ENCODE data around the gene SMARCAD1. TPM values are rescaled to one million over a fixed set of nuclear protein-coding genes. Genes with fewer than 3 reads are reported as not detected.

Gene SMARCAD1, protein sequence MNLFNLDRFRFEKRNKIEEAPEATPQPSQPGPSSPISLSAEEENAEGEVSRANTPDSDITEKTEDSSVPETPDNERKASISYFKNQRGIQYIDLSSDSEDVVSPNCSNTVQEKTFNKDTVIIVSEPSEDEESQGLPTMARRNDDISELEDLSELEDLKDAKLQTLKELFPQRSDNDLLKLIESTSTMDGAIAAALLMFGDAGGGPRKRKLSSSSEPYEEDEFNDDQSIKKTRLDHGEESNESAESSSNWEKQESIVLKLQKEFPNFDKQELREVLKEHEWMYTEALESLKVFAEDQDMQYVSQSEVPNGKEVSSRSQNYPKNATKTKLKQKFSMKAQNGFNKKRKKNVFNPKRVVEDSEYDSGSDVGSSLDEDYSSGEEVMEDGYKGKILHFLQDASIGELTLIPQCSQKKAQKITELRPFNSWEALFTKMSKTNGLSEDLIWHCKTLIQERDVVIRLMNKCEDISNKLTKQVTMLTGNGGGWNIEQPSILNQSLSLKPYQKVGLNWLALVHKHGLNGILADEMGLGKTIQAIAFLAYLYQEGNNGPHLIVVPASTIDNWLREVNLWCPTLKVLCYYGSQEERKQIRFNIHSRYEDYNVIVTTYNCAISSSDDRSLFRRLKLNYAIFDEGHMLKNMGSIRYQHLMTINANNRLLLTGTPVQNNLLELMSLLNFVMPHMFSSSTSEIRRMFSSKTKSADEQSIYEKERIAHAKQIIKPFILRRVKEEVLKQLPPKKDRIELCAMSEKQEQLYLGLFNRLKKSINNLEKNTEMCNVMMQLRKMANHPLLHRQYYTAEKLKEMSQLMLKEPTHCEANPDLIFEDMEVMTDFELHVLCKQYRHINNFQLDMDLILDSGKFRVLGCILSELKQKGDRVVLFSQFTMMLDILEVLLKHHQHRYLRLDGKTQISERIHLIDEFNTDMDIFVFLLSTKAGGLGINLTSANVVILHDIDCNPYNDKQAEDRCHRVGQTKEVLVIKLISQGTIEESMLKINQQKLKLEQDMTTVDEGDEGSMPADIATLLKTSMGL
- 68.0 TPM for polyA plus RNA-seq (2013, experiment 1 of 4)
- 79.8 TPM for polyA plus RNA-seq (2013, experiment 2 of 4)
- polyA plus RNA-seq (2013, experiment 3 of 4) = 58.6 TPM
- 65.4 TPM for polyA plus RNA-seq (2013, experiment 4 of 4)

DNA sequence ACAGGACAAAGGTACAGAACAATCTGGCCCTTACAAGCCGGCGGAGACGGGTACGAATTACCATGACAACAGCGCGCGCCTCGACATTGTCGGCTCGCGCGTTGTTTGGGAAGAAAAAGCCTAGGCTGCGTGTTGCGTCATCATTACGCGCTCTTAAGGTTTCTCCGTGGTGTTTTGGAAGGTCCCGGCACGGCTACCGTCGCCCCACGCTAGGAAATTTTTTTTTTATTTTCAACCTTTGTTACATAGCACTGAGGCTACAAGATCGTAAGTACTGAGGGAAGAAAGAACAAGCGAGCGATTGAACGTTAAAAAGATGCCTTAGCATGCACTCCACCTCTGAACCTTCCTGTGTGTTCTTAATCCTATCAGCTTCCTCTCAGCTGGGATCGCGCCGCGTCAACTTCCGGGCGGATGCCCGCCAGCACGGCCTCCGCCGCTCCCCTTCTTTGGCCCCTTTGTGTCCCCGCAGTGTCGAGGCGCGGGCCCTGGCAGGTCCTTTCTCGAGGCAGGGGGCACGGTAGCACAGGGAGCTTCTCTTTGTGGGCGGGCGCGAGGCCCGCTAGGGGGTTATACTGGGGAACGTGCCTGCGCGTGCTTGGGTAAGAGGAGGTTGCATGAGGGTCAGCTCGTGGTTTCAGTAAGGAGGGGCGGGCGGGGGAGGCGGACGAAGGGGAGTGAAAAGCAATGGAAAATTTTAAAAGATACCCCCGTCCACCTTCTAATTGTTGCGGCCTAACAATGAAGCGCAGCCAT, at the start of gene SMARCAD1:
TSS of gene SMARCAD1 (plus strand) at position 397 of the 756 bp plus-strand sequence. CDS start 530 bp downstream, outside the sequence.
- 0 to 1% methylated on average over 57 of the region's 57 CpGs for WGBS, 2 experiments
- Histone ChIP-seq H3K27me3 (ENCODE audit: control insufficient read depth, insufficient read depth, low read length, poor library complexity, severe bottlenecking) (no peaks in the 10 kb centered on the region), H3K9me3 (ENCODE audit: control insufficient read depth, low read length) (no peaks in the 10 kb centered on the region), H3K4me1 (ENCODE audit: control insufficient read depth, insufficient read depth, low read length) (peaks cover 4% of the 10 kb centered on the region), H3K36me3 (ENCODE audit: control insufficient read depth, insufficient read depth, low read length) (peaks cover 14% of the 10 kb centered on the region), H3K4me3 (ENCODE audit: insufficient read depth, low read depth, low read length) (peak within 1 kb of the TSS; percentile 92), H3K27ac (ENCODE audit: insufficient read depth, low read depth, low read length, poor library complexity, severe bottlenecking) (peak within 1 kb of the TSS; percentile 96)

DNA sequence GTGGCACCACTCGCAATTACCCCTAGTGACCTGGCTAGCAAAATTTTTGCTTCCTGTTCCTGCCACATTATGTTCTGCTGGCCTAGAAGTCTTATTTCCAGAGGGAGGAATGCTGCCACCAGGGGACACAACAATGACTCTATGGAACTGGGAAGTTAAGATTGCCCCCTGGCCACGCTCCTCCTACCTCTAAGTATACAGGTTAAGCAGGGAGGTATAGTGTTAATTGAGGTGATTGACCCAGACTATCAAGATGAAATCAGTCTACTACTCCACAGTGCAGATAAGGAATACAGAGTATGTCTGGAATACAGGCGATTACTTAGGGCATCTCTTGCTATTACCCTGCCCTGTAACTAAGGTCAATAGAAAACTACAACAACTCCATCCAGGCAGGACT, 48.8 kb upstream of the SMARCAD1 start:
- 91% methylated on average over 3 of the region's 3 CpGs for WGBS, 2 experiments
- Histone ChIP-seq H3K36me3 (ENCODE audit: control insufficient read depth, insufficient read depth, low read length) (no peaks in the 10 kb centered on the region), H3K4me3 (ENCODE audit: insufficient read depth, low read depth, low read length) (no peak overlapping the region)

DNA sequence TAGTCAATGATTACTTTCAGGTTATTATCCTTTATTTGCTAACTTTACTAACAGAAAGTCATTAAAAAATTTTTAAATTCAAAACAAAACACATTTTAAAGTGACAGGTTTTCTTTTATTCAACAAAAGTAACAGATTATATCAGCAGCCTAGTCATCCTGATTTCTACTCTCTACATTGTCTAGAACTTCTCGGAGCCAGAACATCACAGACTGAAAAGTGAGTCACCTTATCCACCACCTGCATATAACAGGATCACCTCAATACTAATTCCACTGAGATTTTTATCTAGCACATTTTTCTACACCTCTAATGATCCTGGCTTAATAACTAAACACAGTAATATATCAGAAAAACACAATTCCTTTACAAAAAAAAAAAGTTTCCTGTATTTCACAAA, 47.9 kb upstream of the SMARCAD1 start:
- H3K27ac ChIP-seq (ENCODE audit: insufficient read depth, low read depth, low read length, poor library complexity, severe bottlenecking) = no peak overlapping the region
- no peaks in the 10 kb centered on the region for H3K36me3 ChIP-seq (ENCODE audit: control insufficient read depth, insufficient read depth, low read length)
- H3K4me3 ChIP-seq (ENCODE audit: insufficient read depth, low read depth, low read length) = no peak overlapping the region
- no peaks in the 10 kb centered on the region for H3K4me1 ChIP-seq (ENCODE audit: control insufficient read depth, insufficient read depth, low read length)
- H3K9me3 ChIP-seq (ENCODE audit: control insufficient read depth, low read length) = no peaks in the 10 kb centered on the region
- H3K27me3 ChIP-seq (ENCODE audit: control insufficient read depth, insufficient read depth, low read length, poor library complexity, severe bottlenecking) = no peaks in the 10 kb centered on the region
- 87 to 90% methylated on average over 1 of the region's 1 CpG for WGBS, 2 experiments

More for the DNA sequence above, 48.8 kb upstream of the SMARCAD1 start:
- Histone ChIP-seq H3K27me3 (ENCODE audit: control insufficient read depth, insufficient read depth, low read length, poor library complexity, severe bottlenecking) (no peaks in the 10 kb centered on the region), H3K4me1 (ENCODE audit: control insufficient read depth, insufficient read depth, low read length) (no peaks in the 10 kb centered on the region), H3K27ac (ENCODE audit: insufficient read depth, low read depth, low read length, poor library complexity, severe bottlenecking) (no peak overlapping the region), H3K9me3 (ENCODE audit: control insufficient read depth, low read length) (no peaks in the 10 kb centered on the region)

DNA sequence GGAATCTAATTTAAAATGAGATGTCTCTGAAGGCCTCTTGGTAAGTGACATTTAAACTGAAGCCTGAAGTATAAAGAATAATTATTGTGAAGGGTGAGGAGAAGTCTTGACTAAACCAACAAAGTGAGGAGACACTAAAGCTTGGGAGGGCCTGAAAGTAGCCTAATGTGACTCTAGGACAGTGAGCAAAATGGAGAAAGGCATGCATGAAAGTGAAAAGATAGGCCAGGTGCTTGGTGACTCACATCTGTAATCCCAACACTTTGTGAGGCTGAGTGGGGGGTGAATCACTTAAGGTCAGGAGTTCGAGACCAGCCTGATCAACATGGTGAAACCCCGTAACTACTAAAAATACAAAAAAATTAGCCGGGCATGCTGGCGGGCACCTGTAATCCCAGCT, 46.9 kb upstream of the SMARCAD1 start:
- no peaks in the 10 kb centered on the region for H3K27me3 ChIP-seq (ENCODE audit: control insufficient read depth, insufficient read depth, low read length, poor library complexity, severe bottlenecking)
- H3K27ac ChIP-seq (ENCODE audit: insufficient read depth, low read depth, low read length, poor library complexity, severe bottlenecking) = no peak overlapping the region
- H3K4me1 ChIP-seq (ENCODE audit: control insufficient read depth, insufficient read depth, low read length) = peaks cover 4% of the 10 kb centered on the region
- no peaks in the 10 kb centered on the region for H3K36me3 ChIP-seq (ENCODE audit: control insufficient read depth, insufficient read depth, low read length)
- H3K9me3 ChIP-seq (ENCODE audit: control insufficient read depth, low read length) = no peaks in the 10 kb centered on the region
- H3K4me3 ChIP-seq (ENCODE audit: insufficient read depth, low read depth, low read length) = no peak overlapping the region
- 86 to 98% methylated on average over 4 of the region's 4 CpGs for WGBS, 2 experiments

DNA sequence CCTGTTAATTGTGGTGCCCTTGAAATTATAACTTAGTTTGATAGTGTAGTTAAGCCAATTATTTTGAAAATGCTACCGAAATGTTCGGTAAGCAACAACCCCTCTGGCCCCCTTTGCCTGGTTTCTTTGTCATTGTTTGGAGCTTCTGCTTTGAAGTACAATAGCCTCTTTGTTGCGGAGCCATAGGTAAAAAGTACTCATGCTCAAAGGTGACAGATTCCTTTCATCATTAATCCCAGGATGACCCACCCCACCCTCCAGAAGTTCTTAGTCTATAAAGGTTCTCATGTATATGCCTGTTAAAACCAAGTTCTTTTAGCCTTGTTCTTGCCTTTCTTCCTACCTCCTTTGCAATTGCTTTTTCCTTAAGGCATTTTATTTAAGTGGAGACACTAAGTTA, 42.4 kb upstream of the SMARCAD1 start:
- Histone ChIP-seq H3K4me3 (ENCODE audit: insufficient read depth, low read depth, low read length) (no peak overlapping the region), H3K4me1 (ENCODE audit: control insufficient read depth, insufficient read depth, low read length) (peaks cover 4% of the 10 kb centered on the region), H3K9me3 (ENCODE audit: control insufficient read depth, low read length) (no peaks in the 10 kb centered on the region), H3K27me3 (ENCODE audit: control insufficient read depth, insufficient read depth, low read length, poor library complexity, severe bottlenecking) (no peaks in the 10 kb centered on the region), H3K27ac (ENCODE audit: insufficient read depth, low read depth, low read length, poor library complexity, severe bottlenecking) (no peak overlapping the region), H3K36me3 (ENCODE audit: control insufficient read depth, insufficient read depth, low read length) (no peaks in the 10 kb centered on the region)
- 45 to 59% methylated on average over 3 of the region's 3 CpGs for WGBS, 2 experiments

DNA sequence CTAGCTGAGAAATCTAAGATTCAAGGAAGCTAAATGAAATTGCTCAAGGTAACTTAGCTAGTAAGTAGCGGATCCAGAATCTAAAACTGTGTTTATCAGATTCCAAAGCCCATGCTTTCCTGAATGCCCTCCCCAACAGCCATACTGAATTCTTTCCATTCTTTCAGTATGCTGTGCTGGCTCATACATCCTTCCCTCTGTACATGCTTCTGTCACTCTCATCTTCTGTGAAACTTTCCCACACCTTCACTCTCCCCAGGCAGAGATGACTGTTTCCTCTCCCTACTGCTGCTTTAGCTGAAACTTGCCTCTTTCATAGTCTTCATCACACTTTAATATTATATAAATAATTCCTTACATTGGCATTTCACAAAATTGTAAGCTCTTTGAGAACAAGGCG, 39.3 kb upstream of the SMARCAD1 start:
- Histone ChIP-seq H3K27ac (ENCODE audit: insufficient read depth, low read depth, low read length, poor library complexity, severe bottlenecking) (no peak overlapping the region), H3K4me3 (ENCODE audit: insufficient read depth, low read depth, low read length) (no peak overlapping the region), H3K4me1 (ENCODE audit: control insufficient read depth, insufficient read depth, low read length) (peaks cover 4% of the 10 kb centered on the region), H3K27me3 (ENCODE audit: control insufficient read depth, insufficient read depth, low read length, poor library complexity, severe bottlenecking) (no peaks in the 10 kb centered on the region), H3K36me3 (ENCODE audit: control insufficient read depth, insufficient read depth, low read length) (no peaks in the 10 kb centered on the region), H3K9me3 (ENCODE audit: control insufficient read depth, low read length) (no peaks in the 10 kb centered on the region)
- 86 to 87% methylated on average over 2 of the region's 2 CpGs for WGBS, 2 experiments

DNA sequence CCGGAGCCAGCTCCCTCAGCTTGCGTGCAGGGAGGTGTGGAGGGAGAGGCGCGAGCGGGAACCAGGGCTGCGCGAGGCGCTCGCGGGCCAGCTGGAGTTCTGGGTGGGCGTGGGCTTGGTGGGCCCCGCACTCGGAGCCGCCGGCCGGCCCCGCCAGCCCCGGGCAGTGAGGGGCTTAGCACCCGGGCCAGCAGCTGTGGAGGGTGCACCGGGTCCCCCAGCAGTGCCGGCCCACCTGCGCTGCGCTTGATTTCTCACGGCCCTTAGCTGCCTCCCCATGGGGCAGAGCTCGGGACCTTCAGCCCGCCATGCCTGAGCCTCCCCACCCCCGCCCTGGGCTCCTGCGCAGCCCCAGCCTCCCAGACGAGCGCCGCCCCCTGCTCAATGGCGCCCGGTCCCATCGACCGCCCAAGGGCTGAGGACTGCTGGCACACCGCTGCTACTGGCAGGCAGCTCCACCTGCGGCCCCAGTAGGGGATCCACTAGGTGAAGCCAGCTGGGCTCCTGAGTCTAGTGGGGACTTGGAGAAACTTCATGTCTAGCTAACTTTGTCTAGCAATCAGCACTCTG, 37.8 kb upstream of the SMARCAD1 start:
- Histone ChIP-seq H3K36me3 (ENCODE audit: control insufficient read depth, insufficient read depth, low read length) (no peaks in the 10 kb centered on the region), H3K4me3 (ENCODE audit: insufficient read depth, low read depth, low read length) (no peak overlapping the region), H3K4me1 (ENCODE audit: control insufficient read depth, insufficient read depth, low read length) (peaks cover 4% of the 10 kb centered on the region), H3K9me3 (ENCODE audit: control insufficient read depth, low read length) (no peaks in the 10 kb centered on the region), H3K27me3 (ENCODE audit: control insufficient read depth, insufficient read depth, low read length, poor library complexity, severe bottlenecking) (no peaks in the 10 kb centered on the region), H3K27ac (ENCODE audit: insufficient read depth, low read depth, low read length, poor library complexity, severe bottlenecking) (no peak overlapping the region)
- 95% methylated on average over 37 of the region's 37 CpGs for WGBS, 2 experiments

DNA sequence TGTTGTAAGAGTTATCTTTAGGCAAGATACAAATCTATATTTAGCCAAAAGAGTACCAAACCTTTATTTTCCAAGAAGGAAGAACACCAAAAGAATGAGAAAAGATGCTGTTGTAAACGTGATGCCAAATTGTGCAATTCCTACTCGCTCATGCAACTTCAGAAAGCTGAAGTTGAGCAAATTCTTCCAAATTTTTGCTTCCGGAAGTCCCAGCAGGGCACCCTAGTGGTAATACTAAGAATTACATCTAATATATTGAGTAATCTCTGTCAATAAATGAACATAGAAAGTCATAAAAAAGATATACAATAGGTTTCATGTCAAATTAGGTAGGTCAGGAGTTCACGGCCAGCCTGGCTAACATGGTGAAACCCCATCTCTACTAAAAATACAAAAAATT, 36.0 kb upstream of the SMARCAD1 start:
- WGBS, 2 experiments = 95 to 98% methylated on average over 2 to 4 of the region's 4 CpGs
- Histone ChIP-seq H3K4me1 (ENCODE audit: control insufficient read depth, insufficient read depth, low read length) (no peaks in the 10 kb centered on the region), H3K36me3 (ENCODE audit: control insufficient read depth, insufficient read depth, low read length) (no peaks in the 10 kb centered on the region), H3K27me3 (ENCODE audit: control insufficient read depth, insufficient read depth, low read length, poor library complexity, severe bottlenecking) (no peaks in the 10 kb centered on the region), H3K4me3 (ENCODE audit: insufficient read depth, low read depth, low read length) (no peak overlapping the region), H3K9me3 (ENCODE audit: control insufficient read depth, low read length) (no peaks in the 10 kb centered on the region), H3K27ac (ENCODE audit: insufficient read depth, low read depth, low read length, poor library complexity, severe bottlenecking) (no peak overlapping the region)

DNA sequence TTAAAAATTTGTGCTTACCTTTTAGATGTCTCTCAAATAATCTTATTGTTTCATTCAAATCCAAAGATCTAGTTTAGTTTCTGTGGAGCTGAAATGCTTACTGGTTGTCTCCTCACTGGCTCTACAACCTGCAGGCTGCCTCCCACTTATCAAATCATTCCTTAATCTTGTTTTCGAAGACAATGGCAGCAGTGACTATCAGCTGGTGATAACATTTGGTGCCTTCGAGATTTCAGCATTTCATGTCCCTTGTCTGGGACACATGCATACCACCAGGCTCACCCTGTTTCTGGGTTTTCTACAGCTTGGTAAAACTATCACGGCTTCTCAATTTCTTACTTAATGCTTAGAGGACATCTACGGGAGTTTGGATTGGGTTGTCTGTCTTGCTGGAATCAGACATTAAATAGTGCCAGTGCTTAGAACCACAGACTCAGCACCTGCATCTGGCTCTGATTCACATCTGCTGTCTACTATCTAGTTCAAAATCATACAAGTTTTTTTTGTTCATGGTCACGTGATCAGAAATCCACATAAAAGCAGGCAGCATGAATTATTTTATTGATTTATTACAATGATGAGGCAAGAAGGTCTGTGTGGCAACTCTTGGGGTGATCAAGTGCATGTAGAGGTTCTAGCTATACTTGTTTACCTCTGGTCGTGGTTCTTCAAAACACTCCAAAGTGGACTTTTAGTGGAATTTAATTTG, 32.0 kb upstream of the SMARCAD1 start:
- 80 to 91% methylated on average over 5 to 6 of the region's 6 CpGs for WGBS, 2 experiments
- Histone ChIP-seq H3K4me1 (ENCODE audit: control insufficient read depth, insufficient read depth, low read length) (no peaks in the 10 kb centered on the region), H3K36me3 (ENCODE audit: control insufficient read depth, insufficient read depth, low read length) (no peaks in the 10 kb centered on the region), H3K4me3 (ENCODE audit: insufficient read depth, low read depth, low read length) (no peak overlapping the region), H3K9me3 (ENCODE audit: control insufficient read depth, low read length) (no peaks in the 10 kb centered on the region), H3K27ac (ENCODE audit: insufficient read depth, low read depth, low read length, poor library complexity, severe bottlenecking) (no peak overlapping the region), H3K27me3 (ENCODE audit: control insufficient read depth, insufficient read depth, low read length, poor library complexity, severe bottlenecking) (no peaks in the 10 kb centered on the region)

Data from ectodermal cell (in vitro differentiated cells).